NOMO-1 treated with DMSO at 0.1 percent for 48 hours (cell line): Measurements from ENCODE around the gene SETD5.

Source experiments
- DNase-seq: peaks from one replicate; lab custom pipeline; 2025; ENCODE audit not compliant: unreplicated experiment; lab: John Stamatoyannopoulos, UW

The SETD5 gene, protein sequence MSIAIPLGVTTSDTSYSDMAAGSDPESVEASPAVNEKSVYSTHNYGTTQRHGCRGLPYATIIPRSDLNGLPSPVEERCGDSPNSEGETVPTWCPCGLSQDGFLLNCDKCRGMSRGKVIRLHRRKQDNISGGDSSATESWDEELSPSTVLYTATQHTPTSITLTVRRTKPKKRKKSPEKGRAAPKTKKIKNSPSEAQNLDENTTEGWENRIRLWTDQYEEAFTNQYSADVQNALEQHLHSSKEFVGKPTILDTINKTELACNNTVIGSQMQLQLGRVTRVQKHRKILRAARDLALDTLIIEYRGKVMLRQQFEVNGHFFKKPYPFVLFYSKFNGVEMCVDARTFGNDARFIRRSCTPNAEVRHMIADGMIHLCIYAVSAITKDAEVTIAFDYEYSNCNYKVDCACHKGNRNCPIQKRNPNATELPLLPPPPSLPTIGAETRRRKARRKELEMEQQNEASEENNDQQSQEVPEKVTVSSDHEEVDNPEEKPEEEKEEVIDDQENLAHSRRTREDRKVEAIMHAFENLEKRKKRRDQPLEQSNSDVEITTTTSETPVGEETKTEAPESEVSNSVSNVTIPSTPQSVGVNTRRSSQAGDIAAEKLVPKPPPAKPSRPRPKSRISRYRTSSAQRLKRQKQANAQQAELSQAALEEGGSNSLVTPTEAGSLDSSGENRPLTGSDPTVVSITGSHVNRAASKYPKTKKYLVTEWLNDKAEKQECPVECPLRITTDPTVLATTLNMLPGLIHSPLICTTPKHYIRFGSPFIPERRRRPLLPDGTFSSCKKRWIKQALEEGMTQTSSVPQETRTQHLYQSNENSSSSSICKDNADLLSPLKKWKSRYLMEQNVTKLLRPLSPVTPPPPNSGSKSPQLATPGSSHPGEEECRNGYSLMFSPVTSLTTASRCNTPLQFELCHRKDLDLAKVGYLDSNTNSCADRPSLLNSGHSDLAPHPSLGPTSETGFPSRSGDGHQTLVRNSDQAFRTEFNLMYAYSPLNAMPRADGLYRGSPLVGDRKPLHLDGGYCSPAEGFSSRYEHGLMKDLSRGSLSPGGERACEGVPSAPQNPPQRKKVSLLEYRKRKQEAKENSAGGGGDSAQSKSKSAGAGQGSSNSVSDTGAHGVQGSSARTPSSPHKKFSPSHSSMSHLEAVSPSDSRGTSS (N-terminal part only)

GRCh38 chr3:9397332-9397905 lies at the start of gene SETD5:
Gene SETD5, plus strand, starts transcription at chr3:9397615. Its CDS starts 31,324 bp downstream, at chr3:9428939.
- peak; percentile 91 for DNase-seq

- DNase-seq = no peak
Measured at GRCh38 chr3:9347887-9348286, 49.5 kb upstream of the SETD5 start.

- no peak for DNase-seq
Measured at GRCh38 chr3:9349321-9350117, 47.9 kb upstream of the SETD5 start.

- DNase-seq = no peak
Measured at GRCh38 chr3:9351709-9352126, 45.7 kb upstream of the SETD5 start.

- DNase-seq = peak; percentile 69
Measured at GRCh38 chr3:9352917-9353752, 44.3 kb upstream of the SETD5 start.

DNA sequence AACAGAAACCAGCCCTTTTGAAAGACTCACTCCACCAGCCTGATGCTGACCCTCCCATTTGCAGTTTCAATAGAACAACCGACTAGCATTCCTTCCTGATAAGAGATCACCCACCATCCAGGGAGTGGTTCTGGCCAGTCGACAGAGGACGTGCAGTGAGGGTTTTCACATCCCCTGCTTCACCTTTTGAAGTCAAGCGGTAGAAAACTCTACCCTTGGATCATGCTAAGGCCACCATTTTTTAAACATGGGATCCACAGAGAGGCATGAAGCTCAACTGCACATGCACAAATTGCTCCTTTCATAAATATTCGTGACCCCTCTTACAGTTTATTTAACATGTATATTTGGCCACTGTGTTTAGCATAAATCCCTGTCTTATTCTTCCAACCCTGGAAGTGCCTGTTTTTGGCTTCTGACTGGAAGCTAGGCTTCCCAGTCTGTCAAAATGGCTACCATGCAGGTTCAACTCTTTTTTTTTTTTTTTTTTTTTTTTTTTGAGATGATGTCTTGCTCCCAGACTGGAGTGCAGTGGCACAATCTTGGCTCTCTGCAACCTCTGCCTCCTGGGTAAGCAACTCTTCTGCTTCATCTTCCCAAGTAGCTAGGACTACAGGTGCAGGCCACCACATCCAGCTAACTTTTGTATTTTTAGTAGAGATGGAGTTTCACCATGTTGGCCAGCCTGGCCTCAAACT lies 35.6 kb upstream of the SETD5 start:
- DNase-seq = no peak

DNA sequence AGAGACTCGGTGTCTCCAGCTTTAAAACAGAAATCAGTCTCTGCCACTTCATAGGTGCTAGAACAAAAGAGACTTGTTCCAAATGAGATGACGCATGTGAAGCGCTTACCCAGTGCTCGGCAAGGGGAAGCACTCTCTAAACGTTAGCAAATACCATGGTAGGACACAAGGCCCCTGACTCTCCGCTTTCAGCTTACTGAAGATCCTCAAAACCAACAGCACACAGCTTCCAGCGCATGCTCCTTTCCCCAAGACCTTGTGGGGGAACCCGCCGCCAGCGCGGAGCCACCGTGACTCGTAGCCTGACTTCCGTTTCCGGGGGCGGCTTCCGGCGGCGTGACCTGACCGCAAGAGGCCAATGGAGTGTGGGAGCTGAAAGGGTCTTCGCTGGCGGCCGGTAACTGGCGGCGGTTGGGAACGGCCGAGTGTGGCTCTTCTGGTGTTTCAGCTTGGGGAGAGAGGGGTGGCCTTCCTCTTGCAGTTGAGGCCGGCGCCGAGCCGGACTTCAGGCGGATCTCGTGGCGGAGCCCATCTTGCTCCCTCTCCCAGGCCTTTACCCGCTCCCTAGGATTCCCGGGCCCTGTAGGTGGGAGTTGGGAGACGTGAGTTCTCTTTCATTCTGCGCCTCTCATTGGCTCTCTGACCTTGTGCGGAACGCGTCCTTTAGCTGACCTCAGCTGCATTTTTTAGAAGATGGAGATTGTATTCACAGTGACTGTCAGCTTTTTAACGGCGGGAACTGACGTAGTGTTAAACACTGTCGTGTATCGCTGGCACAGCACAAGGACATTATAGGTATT lies 34.5 kb upstream of the SETD5 start, which contains the start of gene THUMPD3:
Gene THUMPD3 (plus strand): TSS at position 324 of the 800 bp plus-strand sequence. CDS start 2,015 bp downstream, outside the sequence.
- peak; percentile 94 for DNase-seq

DNA sequence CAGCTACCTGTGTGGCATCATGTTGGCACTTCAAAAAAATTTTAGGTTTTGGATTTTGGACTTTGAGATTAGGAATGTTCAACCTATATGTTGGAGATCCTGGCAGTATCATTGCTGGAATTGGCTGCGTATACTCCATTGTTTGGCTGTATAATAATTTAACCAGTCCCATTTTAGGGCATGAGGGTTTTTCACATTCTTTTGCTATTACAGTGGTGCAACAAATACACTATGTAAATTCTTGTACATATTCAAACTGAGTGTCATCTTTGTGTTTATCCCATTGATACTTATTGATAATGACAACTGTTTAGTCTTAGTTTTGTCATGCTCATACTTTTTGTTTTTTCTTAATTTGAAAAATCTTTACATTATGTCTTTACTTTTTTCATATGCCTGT lies 27.9 kb upstream of the SETD5 start:
- DNase-seq = no peak

DNA sequence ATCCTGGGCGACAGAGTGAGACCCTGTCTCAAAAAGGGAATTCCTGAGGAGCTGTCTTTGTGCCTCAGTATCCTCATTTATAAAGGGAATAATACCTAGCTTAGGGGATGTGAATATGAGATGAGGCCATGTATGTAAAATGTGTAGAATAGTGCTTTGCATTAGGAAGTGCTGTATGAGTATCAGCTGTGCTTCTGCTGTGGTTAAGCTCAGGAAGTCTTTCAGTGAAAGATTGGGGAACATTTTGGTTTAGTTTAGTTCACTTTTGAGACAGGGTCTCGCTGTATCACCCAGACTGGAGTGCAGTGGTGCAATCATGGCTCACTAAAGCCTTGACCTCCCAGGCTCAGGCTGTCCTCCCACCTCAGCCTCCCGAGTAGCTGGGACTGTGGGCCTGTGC lies 23.9 kb upstream of the SETD5 start:
- DNase-seq = no peak

DNA sequence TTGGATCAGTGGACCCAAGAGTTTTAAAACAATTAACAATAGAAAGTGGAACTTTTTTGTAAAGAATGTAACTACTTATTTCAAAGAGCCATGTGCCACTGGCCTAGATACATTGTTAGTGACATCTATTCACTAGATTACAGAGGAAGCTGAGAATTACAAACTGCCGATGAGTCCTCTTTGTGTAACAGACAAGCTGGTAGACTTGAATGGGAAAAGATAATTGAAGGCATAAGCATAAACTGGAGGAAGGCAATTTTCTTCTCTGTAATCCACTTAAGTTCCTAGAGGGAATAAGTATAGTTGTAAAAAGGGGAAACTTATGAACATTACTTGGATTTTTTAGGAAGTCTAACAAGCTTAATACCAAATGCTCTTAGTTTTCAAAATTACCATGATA lies 19.4 kb upstream of the SETD5 start:
- DNase-seq = no peak

DNA sequence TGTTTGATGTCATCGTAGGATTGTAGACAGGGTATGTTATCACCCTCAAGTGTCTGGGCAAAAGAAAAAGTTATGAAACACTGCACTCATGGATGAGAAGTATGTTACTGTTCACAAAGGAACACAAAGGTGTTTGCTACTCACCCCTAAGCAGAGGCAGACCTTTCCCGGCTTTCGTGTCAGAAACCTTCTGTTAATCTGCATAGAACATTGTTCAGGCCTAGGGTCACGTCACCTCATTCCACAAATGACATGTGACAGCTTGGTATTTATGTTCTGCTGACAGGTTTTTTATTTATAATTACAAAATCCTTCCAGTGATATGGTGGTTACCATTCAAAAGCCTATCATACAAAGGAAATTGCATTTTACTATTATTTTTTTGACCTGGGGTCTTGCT lies 18.1 kb upstream of the SETD5 start:
- no peak for DNase-seq

DNA sequence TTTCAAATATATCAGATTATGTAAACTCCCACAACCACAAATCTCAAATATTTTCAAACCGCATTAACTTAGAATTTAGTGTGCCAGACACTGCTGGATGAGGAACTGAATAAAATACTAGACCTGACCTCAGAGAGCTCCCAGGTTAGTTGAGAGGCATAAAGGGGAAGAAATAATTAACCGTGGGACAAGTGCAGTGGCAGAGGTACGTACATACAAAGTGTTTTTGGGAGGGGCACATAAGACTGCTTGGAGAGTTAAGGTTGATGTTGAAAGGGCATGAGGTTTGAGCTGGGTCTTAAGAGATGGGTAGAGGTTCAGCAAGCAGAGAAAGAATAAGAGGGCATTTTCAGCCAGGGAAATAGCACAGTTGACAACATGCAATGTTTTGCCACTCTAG lies 17.4 kb upstream of the SETD5 start:
- DNase-seq = no peak

GRCh38 chr3:9384141-9384828 lies 13.1 kb upstream of the SETD5 start:
- no peak for DNase-seq

DNA sequence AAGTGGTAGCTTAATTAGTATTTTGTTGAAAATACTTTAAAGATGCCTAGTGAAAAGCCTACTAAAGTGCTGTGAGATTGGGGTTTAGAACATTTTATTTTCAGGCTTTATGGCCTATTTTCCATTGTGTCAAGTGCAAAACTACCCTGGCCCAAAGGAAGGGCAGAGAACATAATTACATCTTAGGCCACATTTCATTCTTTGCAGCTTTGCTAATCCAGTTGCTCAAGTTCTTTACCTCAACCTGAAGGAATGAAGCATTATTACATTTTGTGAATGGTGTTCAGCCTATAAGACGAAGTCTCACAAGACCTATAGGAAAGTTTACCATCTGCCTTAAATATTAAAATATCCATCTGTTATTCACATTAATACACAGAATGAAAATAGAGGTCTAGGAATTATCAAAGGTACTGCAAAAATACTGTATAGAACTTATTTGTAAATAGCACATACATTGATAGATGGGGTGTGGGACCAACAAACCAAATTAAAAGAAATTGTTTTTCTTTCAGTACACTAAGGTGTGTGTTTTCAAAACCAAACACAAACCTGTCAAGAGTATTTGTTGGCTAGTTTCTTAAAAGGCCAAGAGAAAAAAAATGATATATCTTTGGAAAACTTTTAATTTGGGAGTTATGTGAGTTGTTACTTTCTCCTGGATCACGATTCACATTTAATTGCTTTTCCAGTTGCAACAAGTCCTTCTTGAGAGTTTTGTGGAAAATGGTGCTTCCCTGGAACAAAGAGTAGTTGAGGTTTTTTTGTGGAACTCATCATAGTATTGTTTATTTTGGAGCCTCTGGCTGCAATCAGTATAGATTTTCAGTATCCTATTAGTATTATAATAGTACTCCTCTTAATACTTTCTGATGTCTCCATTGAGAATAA lies 12.0 kb upstream of the SETD5 start:
- no peak for DNase-seq

DNA sequence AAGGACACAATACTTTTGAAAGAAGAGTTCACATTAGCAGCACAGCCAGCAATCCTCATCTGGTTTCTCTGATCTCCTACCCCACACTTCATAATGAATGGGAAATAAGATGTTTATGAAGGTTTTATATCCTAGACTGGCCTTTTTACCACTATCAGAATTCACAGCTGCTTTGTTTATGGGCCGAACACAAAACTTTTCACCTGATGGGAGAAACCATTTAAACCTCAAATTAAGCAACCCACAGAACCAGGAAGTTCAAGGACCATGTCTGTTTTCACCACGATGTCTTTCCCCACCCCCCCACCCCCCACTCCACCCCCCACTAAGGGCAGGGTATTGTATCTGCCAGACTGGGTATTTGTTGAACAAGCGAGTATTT lies 11.3 kb upstream of the SETD5 start:
- no peak for DNase-seq
